ENCODE data around the gene FKBP3. TPM values are rescaled to one million over a fixed set of nuclear protein-coding genes. Genes with fewer than 3 reads are reported as not detected.

Gene FKBP3
- total and polyA plus RNA-seq, 2 of the 8 experiments (the other 6 are each of a cell fraction or from before 2014, with no cell fraction given), result 36.0 to 149 TPM

DNA sequence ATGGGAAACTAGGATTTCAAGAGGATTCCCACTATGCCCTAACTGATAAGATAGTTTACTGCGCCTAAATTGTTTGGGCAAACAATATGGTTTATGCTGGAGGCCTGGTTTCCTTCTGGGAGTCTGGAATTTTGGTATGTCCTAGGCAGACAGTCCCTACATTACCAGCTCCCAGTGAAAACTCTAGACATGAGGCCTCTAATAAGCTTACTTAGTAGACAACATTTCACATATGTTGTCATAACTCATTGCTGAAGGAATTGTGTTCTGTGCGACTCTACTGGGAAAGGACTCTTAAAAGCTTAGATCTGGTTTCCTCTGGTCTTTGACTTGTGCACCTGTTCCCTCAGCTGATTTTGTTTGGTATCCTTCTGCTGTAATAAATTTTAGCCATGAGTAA, 68.3 kb downstream of the FKBP3 start:
- H3K79me2 ChIP-seq (ENCODE audit: control insufficient read depth in 1 of 2, insufficient read depth in 2 of 2, low read length in 2 of 2), result no peaks in the 10 kb centered on the region
- H3K4ac ChIP-seq (replicated peaks; ENCODE audit: insufficient read length, low read depth, low read length), result no peak overlapping the region
- DNase-seq (ENCODE audit: low read depth in 1 of 2, low spot score in 2 of 2) (no peak), FAIRE-seq (no peak)
- no peaks in the 10 kb centered on the region for H4K20me1 ChIP-seq (replicated peaks in 1 of 2; ENCODE audit: control insufficient read depth in 1 of 2, insufficient read depth in 2 of 2, low read length in 2 of 2)
- no peak overlapping the region for H4K5ac ChIP-seq (ENCODE audit: insufficient read length, low read depth, low read length)
- no peaks in the 10 kb centered on the region for H3K27me3 ChIP-seq (replicated peaks in 1 of 4; ENCODE audit: control insufficient read depth in 3 of 4, extremely low read depth in 1 of 4, insufficient read depth in 3 of 4, low read length in 3 of 4)
- no peak overlapping the region for H3K18ac ChIP-seq (ENCODE audit: extremely low read depth, low read length)
- H2BK20ac ChIP-seq (ENCODE audit: low read length), result no peak overlapping the region
- H3K23ac ChIP-seq (ENCODE audit: insufficient read length), result no peak overlapping the region
- peaks cover 3% of the 10 kb centered on the region; the same call in 1 of the 2 replicates for H3K79me1 ChIP-seq (ENCODE audit: low read depth, low read length)
- no peak overlapping the region for H3K4me3 ChIP-seq (ENCODE audit: extremely low read depth in 1 of 4, insufficient read depth in 2 of 4, low read depth in 3 of 4, low read length in 4 of 4)
- no peak overlapping the region for H3K14ac ChIP-seq (ENCODE audit: insufficient read length)
- H3K23me2 ChIP-seq (ENCODE audit: low read depth, low read length), result no peaks in the 10 kb centered on the region
- H2BK15ac ChIP-seq (ENCODE audit: low read length), result no peak overlapping the region
- no peak overlapping the region for H2BK120ac ChIP-seq (replicated peaks; ENCODE audit: low read depth, low read length)
- ChIA-PET CTCF (ENCODE audit: partially characterized antibody) (interaction anchor here (0.5 to 2.2 kb wide), 2 partner anchors 81 to 152 kb away, joined by 3 to 6 read pairs; no protein-coding TSS in a partner anchor), POLR2A (ENCODE audit: partially characterized antibody) (interaction anchor here (0.9 kb wide), 1 partner anchor 169 kb away, joined by 4 read pairs; a partner anchor contains a TSS)
- no peak overlapping the region for H3K4me2 ChIP-seq (ENCODE audit: insufficient read depth in 1 of 2, low read depth in 2 of 2, low read length in 2 of 2)
- TF ChIP-seq RNF2 (IDR thresholded peaks at IDR 0.05; ENCODE audit: borderline replicate concordance, low read depth, low read length, missing control alignments, poor library complexity, severe bottlenecking) (no peak), JUND (IDR thresholded peaks at IDR 0.05; ENCODE audit: low read length) (no peak), NANOG (IDR thresholded peaks at IDR 0.05; ENCODE audit: insufficient read depth, low read depth, low read length, poor library complexity, severe bottlenecking) (no peak), RXRA (IDR thresholded peaks at IDR 0.05; ENCODE audit: insufficient read depth, low read depth, low read length) (no peak), POLR2A (IDR thresholded peaks at IDR 0.05; ENCODE audit: control extremely low read depth in 1 of 2, low read depth in 2 of 2, low read length in 2 of 2) (no peak)
- TF ChIP-seq, protein P1, sequence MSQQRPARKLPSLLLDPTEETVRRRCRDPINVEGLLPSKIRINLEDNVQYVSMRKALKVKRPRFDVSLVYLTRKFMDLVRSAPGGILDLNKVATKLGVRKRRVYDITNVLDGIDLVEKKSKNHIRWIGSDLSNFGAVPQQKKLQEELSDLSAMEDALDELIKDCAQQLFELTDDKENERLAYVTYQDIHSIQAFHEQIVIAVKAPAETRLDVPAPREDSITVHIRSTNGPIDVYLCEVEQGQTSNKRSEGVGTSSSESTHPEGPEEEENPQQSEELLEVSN (IDR thresholded peaks at IDR 0.05), result no peak
- no peak overlapping the region for H4K8ac ChIP-seq (ENCODE audit: extremely low read depth, insufficient read depth, low read length)
- no peak overlapping the region for H4K91ac ChIP-seq (replicated peaks; ENCODE audit: insufficient read length, low read length)
- 91% methylated on average over 2 of the region's 2 CpGs; no CpG with 5 or more reads in 1 of the 2 experiments for WGBS, 2 experiments (ENCODE audit: extremely low coverage in 1 of 2, insufficient coverage in 1 of 2, insufficient read length in 1 of 2, insufficient replicate concordance in 2 of 2, low coverage in 1 of 2, low lambda C conversion rate in 2 of 2, missing lambda C conversion rate in 1 of 2)
- H3K27ac ChIP-seq (ENCODE audit: low read depth, low read length), result no peak overlapping the region
- no peaks in the 10 kb centered on the region; a peak in 1 of 8 replicates for H3K36me3 ChIP-seq (ENCODE audit: control insufficient read depth in 2 of 4, insufficient read depth in 4 of 4, low read length in 3 of 4)
- no peaks in the 10 kb centered on the region for H3K9me3 ChIP-seq (ENCODE audit: insufficient read depth in 2 of 2, low read depth in 1 of 2, low read length in 1 of 2)
- H2BK12ac ChIP-seq (ENCODE audit: low read depth, low read length), result no peak overlapping the region
- no peak overlapping the region for H3K56ac ChIP-seq (replicated peaks; ENCODE audit: insufficient read length, low read depth, low read length)
- no peak overlapping the region for H2BK5ac ChIP-seq (ENCODE audit: low read depth, low read length)
- H2AK5ac ChIP-seq (ENCODE audit: low read depth, low read length), result no peak overlapping the region
- no peak overlapping the region for H3K9ac ChIP-seq (replicated peaks in 1 of 4; ENCODE audit: extremely low read depth in 1 of 4, low read depth in 3 of 4, low read length in 3 of 4)
- H2AFZ ChIP-seq (ENCODE audit: low read length), result no peak overlapping the region
- no peaks in the 10 kb centered on the region for H3K4me1 ChIP-seq (replicated peaks in 1 of 4; ENCODE audit: control insufficient read depth in 3 of 4, insufficient read depth in 4 of 4, low read length in 3 of 4)

Data from H1 (cell line).